ENCODE results near the gene ZNF143.

Gene ZNF143

DNA sequence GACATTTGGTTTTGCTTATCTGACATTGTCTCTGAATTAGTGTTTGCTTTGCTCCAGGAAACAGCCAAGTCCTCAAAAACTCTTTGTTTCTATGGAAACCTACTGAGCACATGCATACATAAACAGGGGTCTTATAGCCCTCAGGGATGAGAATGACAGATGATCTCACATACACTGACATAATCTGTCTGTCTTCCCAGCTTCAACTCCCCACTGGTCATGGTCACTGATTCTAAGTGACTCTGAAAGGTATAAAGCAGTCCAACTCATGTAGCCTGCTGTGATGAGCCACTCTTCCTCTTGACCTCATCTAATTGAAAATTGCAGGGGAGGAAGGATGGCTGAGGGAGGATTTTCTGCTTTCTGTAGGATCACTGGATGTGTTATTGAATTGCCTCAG lies 12.6 kb downstream of the ZNF143 start:
- no peak overlapping the region for H3K4me3 ChIP-seq (ENCODE audit: control insufficient read depth, low read depth, low read length)
- TF ChIP-seq, protein P1, sequence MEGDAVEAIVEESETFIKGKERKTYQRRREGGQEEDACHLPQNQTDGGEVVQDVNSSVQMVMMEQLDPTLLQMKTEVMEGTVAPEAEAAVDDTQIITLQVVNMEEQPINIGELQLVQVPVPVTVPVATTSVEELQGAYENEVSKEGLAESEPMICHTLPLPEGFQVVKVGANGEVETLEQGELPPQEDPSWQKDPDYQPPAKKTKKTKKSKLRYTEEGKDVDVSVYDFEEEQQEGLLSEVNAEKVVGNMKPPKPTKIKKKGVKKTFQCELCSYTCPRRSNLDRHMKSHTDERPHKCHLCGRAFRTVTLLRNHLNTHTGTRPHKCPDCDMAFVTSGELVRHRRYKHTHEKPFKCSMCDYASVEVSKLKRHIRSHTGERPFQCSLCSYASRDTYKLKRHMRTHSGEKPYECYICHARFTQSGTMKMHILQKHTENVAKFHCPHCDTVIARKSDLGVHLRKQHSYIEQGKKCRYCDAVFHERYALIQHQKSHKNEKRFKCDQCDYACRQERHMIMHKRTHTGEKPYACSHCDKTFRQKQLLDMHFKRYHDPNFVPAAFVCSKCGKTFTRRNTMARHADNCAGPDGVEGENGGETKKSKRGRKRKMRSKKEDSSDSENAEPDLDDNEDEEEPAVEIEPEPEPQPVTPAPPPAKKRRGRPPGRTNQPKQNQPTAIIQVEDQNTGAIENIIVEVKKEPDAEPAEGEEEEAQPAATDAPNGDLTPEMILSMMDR (IDR thresholded peaks at IDR 0.05; ENCODE audit: control insufficient read depth, insufficient read depth, low read depth, low read length, missing control alignments), result no peak
- no peak for DNase-seq (ENCODE audit: low read depth)

DNA sequence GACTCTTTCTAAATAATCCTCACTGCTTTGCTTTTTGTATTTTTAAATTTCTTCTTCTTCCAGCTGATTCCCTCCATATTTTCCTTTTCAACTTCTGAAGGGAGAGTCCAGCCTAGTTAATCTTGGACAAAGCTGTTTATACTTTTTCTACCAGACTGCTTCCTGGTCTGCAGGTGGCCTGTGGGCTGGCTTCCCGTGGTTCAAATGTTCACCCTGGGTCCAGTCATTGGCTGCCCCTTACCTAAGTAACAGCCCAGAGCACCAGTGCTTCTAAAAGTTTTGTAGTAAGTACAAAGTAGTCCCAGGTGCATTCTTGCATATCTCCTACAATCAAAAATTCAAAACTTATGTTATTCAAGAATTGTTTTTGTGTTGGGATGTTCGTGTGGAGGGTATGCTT lies 19.1 kb downstream of the ZNF143 start:
- DNase-seq (ENCODE audit: low read depth), result no peak
- H3K4me3 ChIP-seq (ENCODE audit: control insufficient read depth, low read depth, low read length), result no peak overlapping the region
- TF ChIP-seq, protein P1 (IDR thresholded peaks at IDR 0.05; ENCODE audit: control insufficient read depth, insufficient read depth, low read depth, low read length, missing control alignments), result no peak

DNA sequence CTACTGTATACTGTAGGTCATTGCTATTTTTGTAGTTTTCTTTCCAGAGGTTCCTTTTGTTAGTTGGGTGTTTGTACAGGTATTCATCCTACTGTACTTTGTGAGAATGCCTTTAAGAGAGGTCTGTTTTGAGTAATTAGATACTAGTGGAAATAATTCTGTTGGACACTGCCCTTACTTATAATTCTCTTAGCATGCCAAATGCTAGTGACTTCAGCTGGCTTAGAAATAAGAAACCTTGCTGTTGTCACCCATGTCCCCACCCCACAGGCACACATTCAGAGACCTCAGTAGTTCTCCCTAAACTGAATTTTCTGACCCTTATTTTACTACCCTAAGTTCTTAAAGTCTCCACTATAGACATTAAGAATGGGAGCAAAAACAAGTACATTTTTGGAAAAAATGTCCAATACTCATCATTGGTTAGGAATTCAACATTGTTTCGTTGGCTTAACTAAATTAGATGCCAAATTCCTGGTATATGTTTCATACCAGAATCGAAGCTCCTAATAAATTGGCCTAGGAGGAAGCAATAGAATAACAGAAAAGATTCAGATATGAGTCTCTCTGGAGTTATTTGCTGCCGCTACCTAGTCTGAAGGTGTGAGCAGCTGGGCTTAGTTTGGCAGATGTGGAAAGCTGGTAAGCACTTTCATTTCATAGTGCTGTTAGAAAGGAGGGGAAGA lies 28.4 kb downstream of the ZNF143 start:
- TF ChIP-seq, protein P1 (IDR thresholded peaks at IDR 0.05; ENCODE audit: control insufficient read depth, insufficient read depth, low read depth, low read length, missing control alignments), result no peak
- H3K4me3 ChIP-seq (ENCODE audit: control insufficient read depth, low read depth, low read length), result no peak overlapping the region
- DNase-seq (ENCODE audit: low read depth), result peak; percentile 11

DNA sequence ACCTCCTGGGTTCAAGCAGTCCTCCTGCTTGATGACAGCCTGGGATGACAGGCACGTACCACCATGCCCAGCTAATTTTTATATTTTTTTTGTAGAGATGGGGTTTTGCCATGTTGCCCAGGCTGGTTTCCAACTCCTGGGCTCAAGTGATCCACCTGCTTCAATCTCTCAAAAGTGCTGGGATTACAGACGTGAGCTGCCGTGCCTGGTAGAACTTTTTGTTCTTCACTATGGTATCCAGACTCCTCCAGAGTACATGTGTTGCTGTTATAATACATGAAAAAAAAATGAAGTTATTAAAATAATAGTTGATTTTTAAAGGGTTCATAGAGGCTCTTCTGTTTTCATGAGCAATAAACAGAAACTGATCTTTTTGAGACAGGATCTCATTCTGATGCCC lies 29.6 kb downstream of the ZNF143 start:
- TF ChIP-seq, protein P1 (IDR thresholded peaks at IDR 0.05; ENCODE audit: control insufficient read depth, insufficient read depth, low read depth, low read length, missing control alignments), result no peak
- DNase-seq (ENCODE audit: low read depth), result no peak
- no peak overlapping the region for H3K4me3 ChIP-seq (ENCODE audit: control insufficient read depth, low read depth, low read length)

DNA sequence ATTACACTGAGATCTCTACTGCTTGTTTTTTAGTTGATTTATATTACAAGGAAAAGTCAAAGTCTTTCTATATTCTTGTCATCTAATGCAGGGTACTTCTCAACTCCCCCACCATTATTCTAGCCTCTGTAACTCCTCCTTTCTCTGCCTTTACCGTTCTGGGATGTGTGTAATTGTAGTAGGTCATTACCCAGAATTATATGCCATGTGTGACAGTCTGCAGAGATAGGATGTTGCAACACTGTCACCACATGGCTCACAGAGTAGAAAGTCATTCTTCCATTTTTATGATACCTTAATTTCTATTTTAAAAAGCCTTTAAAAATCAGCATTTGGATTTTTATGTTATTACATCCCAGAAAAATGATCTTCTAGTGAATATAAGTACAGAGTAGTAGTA lies 32.7 kb downstream of the ZNF143 start:
- H3K4me3 ChIP-seq (ENCODE audit: control insufficient read depth, low read depth, low read length), result no peak overlapping the region
- no peak for DNase-seq (ENCODE audit: low read depth)
- TF ChIP-seq, protein P1 (IDR thresholded peaks at IDR 0.05; ENCODE audit: control insufficient read depth, insufficient read depth, low read depth, low read length, missing control alignments), result no peak

DNA sequence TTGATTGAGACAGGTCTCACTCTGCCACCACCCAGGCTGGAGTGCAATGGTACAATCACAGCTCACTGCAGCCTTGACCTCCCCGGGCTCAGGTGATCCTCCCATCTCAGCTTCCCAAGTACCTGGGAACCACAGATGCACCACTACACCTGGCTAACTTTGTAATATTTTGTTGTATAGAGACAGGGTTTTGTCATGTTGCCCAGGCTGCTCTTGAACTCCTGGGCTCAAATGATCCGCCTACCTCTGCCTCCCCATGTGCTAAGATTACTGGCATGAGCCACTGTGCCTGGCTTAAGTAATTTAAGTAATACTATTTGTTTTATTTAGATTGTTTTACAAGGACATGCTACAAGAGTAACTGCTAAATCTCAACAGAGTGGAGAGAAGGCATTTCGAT lies 33.5 kb downstream of the ZNF143 start:
- no peak for DNase-seq (ENCODE audit: low read depth)
- H3K4me3 ChIP-seq (ENCODE audit: control insufficient read depth, low read depth, low read length), result no peak overlapping the region
- TF ChIP-seq, protein P1 (IDR thresholded peaks at IDR 0.05; ENCODE audit: control insufficient read depth, insufficient read depth, low read depth, low read length, missing control alignments), result no peak
